H1 (cell line): Measurements from ENCODE around the gene PPP2R3B. TPM values are rescaled to one million over a fixed set of nuclear protein-coding genes. Genes with fewer than 3 reads are reported as not detected.

Experiments
- CTCF ChIA-PET: fragments of 300-600 bp; sonication (Branson Sonifier 250); formaldehyde crosslinking; loops from one replicate; lab custom pipeline; 2021; ENCODE audit not compliant: partially characterized antibody; lab: Charles Lee
- POLR2A ChIA-PET: fragments of 300-600 bp; sonication (Branson Sonifier 250); formaldehyde crosslinking; loops from one replicate; lab custom pipeline; 2021; ENCODE audit warnings: inconsistent platforms; ENCODE audit not compliant: partially characterized antibody; lab: Charles Lee
- DNase-seq, 2 experiments: peaks; one replicate each; pipeline versions ENCODE4 v3.0.0 to v3.0.0-alpha.2; 2010 to 2022; ENCODE audit warnings: low spot score in 2 of 2, low read depth in 1 of 2, mixed read lengths in 1 of 2
- FAIRE-seq: peaks from 2 replicates; lab custom pipeline; 2011; peaks lifted over from hg19 to GRCh38; lab: Jason Lieb, UNC
- H2AFZ ChIP-seq: 2 replicates; pipeline ENCODE4 v1.8.1; 2012; ENCODE audit warnings: low read length, inconsistent platforms
- H2AK5ac ChIP-seq: 2 replicates; pipeline ENCODE4 v1.6.1; 2013; ENCODE audit warnings: low read depth, low read length
- H2BK120ac ChIP-seq: replicated peaks from 2 replicates; pipeline ENCODE3; 2013; ENCODE audit warnings: low read depth, low read length, inconsistent platforms
- H2BK12ac ChIP-seq: 2 replicates; pipeline ENCODE4 v1.6.1; 2013; ENCODE audit warnings: low read depth, low read length
- H2BK15ac ChIP-seq: 2 replicates; pipeline ENCODE4 v1.6.1; 2013; ENCODE audit warnings: low read length
- H2BK20ac ChIP-seq: 2 replicates; pipeline ENCODE4 v1.6.1; 2013; ENCODE audit warnings: low read length
- H2BK5ac ChIP-seq: 2 replicates; pipeline ENCODE4 v1.6.1; 2013; ENCODE audit warnings: low read depth, low read length
- H3K14ac ChIP-seq: 2 replicates; pipeline ENCODE4 v1.6.1; 2013; ENCODE audit warnings: inconsistent platforms; ENCODE audit not compliant: insufficient read length
- H3K18ac ChIP-seq: 2 replicates; pipeline ENCODE4 v1.6.1; 2013; ENCODE audit warnings: low read length; ENCODE audit errors: extremely low read depth
- H3K23ac ChIP-seq: 2 replicates; pipeline ENCODE4 v1.6.1; 2013; ENCODE audit warnings: inconsistent platforms; ENCODE audit not compliant: insufficient read length
- H3K23me2 ChIP-seq: 2 replicates; pipeline ENCODE4 v1.6.1; 2013; ENCODE audit warnings: low read depth, low read length
- H3K27ac ChIP-seq: 2 replicates; pipeline ENCODE4 v1.6.1; 2011; ENCODE audit warnings: low read depth, low read length, inconsistent platforms
- H3K27me3 ChIP-seq, 4 experiments: replicated peaks in 1 of 4; 1 replicate in 1 of 4; 2 replicates in 3 of 4; pipeline versions ENCODE4 v1.6.1 to v1.8.1; 2011 to 2013; ENCODE audit warnings: low read length in 3 of 4, mild to moderate bottlenecking in 3 of 4, inconsistent platforms in 2 of 4, mixed read lengths in 2 of 4, moderate library complexity in 1 of 4; ENCODE audit not compliant: control insufficient read depth in 3 of 4, insufficient read depth in 3 of 4; ENCODE audit errors: extremely low read depth in 1 of 4
- H3K36me3 ChIP-seq, 4 experiments: 2 replicates each; pipeline versions ENCODE4 v1.6.1 to v1.8.1; 2011 to 2013; ENCODE audit warnings: mild to moderate bottlenecking in 4 of 4, low read length in 3 of 4, moderate library complexity in 2 of 4, control low read depth in 1 of 4, inconsistent platforms in 1 of 4; ENCODE audit not compliant: insufficient read depth in 4 of 4, control insufficient read depth in 2 of 4
- H3K4ac ChIP-seq: replicated peaks from 2 replicates; pipeline ENCODE3; 2013; ENCODE audit warnings: low read length, low read depth, mixed read lengths, inconsistent platforms; ENCODE audit not compliant: insufficient read length
- H3K4me1 ChIP-seq, 4 experiments: replicated peaks in 1 of 4; 1 replicate in 1 of 4; 2 replicates in 3 of 4; pipeline versions ENCODE4 v1.6.1 to v1.8.1; 2011 to 2013; ENCODE audit warnings: low read length in 3 of 4, inconsistent platforms in 2 of 4, mixed read lengths in 1 of 4; ENCODE audit not compliant: insufficient read depth in 4 of 4, control insufficient read depth in 3 of 4
- H3K4me2 ChIP-seq, 2 experiments: 2 replicates each; pipeline versions ENCODE4 v1.6.1 to v1.8.1; 2011 to 2013; ENCODE audit warnings: low read depth in 2 of 2, low read length in 2 of 2, control low read depth in 1 of 2, inconsistent platforms in 1 of 2, mild to moderate bottlenecking in 1 of 2; ENCODE audit not compliant: insufficient read depth in 1 of 2
- H3K4me3 ChIP-seq, 4 experiments: fragments of 200-600, 300-600 bp in 1 of 4; sonication (generic), shearing (Covaris generic), sonication (Bioruptor Twin) in 1 of 4; 2 replicates each; pipeline versions ENCODE4 v1.5.1 to v1.8.1; 2011 to 2016; ENCODE audit warnings: low read length in 4 of 4, low read depth in 3 of 4, control low read depth in 2 of 4, inconsistent platforms in 2 of 4, mild to moderate bottlenecking in 2 of 4, mixed read lengths in 1 of 4, moderate library complexity in 1 of 4; ENCODE audit not compliant: insufficient read depth in 2 of 4; ENCODE audit errors: extremely low read depth in 1 of 4
- H3K56ac ChIP-seq: replicated peaks from 2 replicates; pipeline ENCODE3; 2013; ENCODE audit warnings: low read depth, mild to moderate bottlenecking, mixed read lengths, low read length, inconsistent platforms; ENCODE audit not compliant: insufficient read length
- H3K79me1 ChIP-seq: 2 replicates; pipeline ENCODE4 v1.6.1; 2013; ENCODE audit warnings: low read depth, low read length, control low read depth
- H3K79me2 ChIP-seq, 2 experiments: 2 replicates each; pipeline versions ENCODE4 v1.6.1 to v1.8.1; 2012 to 2013; ENCODE audit warnings: low read length in 2 of 2, mild to moderate bottlenecking in 2 of 2, inconsistent platforms in 1 of 2; ENCODE audit not compliant: insufficient read depth in 2 of 2, control insufficient read depth in 1 of 2
- H3K9ac ChIP-seq, 4 experiments: replicated peaks in 1 of 4; 1 replicate in 1 of 4; 2 replicates in 3 of 4; pipeline versions ENCODE4 v1.6.1 to v1.8.1; 2011 to 2013; ENCODE audit warnings: low read depth in 3 of 4, low read length in 3 of 4, control low read depth in 2 of 4, mild to moderate bottlenecking in 2 of 4, moderate library complexity in 2 of 4, inconsistent platforms in 1 of 4; ENCODE audit errors: extremely low read depth in 1 of 4
- H3K9me3 ChIP-seq, 2 experiments: 2 replicates each; pipeline versions ENCODE4 v1.6.1 to v1.8.1; 2012 to 2013; ENCODE audit warnings: mild to moderate bottlenecking in 2 of 2, moderate library complexity in 2 of 2, control low read depth in 1 of 2, inconsistent platforms in 1 of 2, low read depth in 1 of 2, low read length in 1 of 2, mixed read lengths in 1 of 2; ENCODE audit not compliant: insufficient read depth in 2 of 2
- H4K20me1 ChIP-seq, 2 experiments: replicated peaks in 1 of 2; 2 replicates each; pipeline versions ENCODE3 to v1.8.1; 2011 to 2013; ENCODE audit warnings: inconsistent platforms in 2 of 2, low read length in 2 of 2, mild to moderate bottlenecking in 1 of 2; ENCODE audit not compliant: insufficient read depth in 2 of 2, control insufficient read depth in 1 of 2
- H4K5ac ChIP-seq: 2 replicates; pipeline ENCODE4 v1.6.1; 2013; ENCODE audit warnings: low read length, low read depth, mixed read lengths, inconsistent platforms; ENCODE audit not compliant: insufficient read length
- H4K8ac ChIP-seq: 2 replicates; pipeline ENCODE4 v1.8.0; 2013; ENCODE audit warnings: mild to moderate bottlenecking, moderate library complexity, low read length, inconsistent platforms; ENCODE audit not compliant: insufficient read depth; ENCODE audit errors: extremely low read depth
- H4K91ac ChIP-seq: replicated peaks from 2 replicates; pipeline ENCODE3; 2013; ENCODE audit warnings: low read length, mixed read lengths, inconsistent platforms; ENCODE audit not compliant: insufficient read length
- ASH2L ChIP-seq: fragments of 200-600, 300-600 bp; sonication (generic); IDR thresholded peaks from one replicate; pipeline ENCODE4 v1.7.1; 2017; ENCODE audit warnings: low read length
- CBX5 ChIP-seq: fragments of 300-800, 300-1000 bp; sonication (generic); IDR thresholded peaks from 2 replicates; pipeline ENCODE4 v1.7.1; 2016; ENCODE audit warnings: antibody characterized with exemption, low read length, low read depth
- WGBS, 2 experiments: shearing (Covaris generic) in 1 of 2; methylation state at CpG; one replicate each; pipeline versions ENCODE4 v1.1.6 to v1.1.7; 2013 to 2015; ENCODE audit warnings: low lambda C conversion rate in 2 of 2, mixed read lengths in 2 of 2, inconsistent platforms in 1 of 2, low coverage in 1 of 2, missing lambda C conversion rate in 1 of 2; ENCODE audit not compliant: insufficient replicate concordance in 2 of 2, insufficient coverage in 1 of 2, insufficient read length in 1 of 2; ENCODE audit errors: extremely low coverage in 1 of 2, missing lambda C conversion rate in 1 of 2; 5-methylcytosine and 5-hydroxymethylcytosine counted together
- polyA plus RNA-seq, 7 experiments: library from polyadenylated mRNA; depleted of rRNA in 3 of 7; stranded (reverse) in 5 of 7; unstranded in 2 of 7; fragments of >200 nt in 5 of 7; fragments of 200-250 nt in 2 of 7; gene quantifications; 1 replicate in 5 of 7; 2 replicates in 1 of 7; 4 replicates in 1 of 7; pipeline versions ENCODE4 v1.2.1 to v1.2.3, GENCODE V29; 2011 to 2013; ENCODE audit warnings: missing spikeins in 2 of 7, mixed read lengths in 2 of 7
- total RNA-seq: library from RNA; stranded (reverse); fragmentation: NEBNext Ultra II Directional; extraction: Animal tissue kit (Norgen Biotek cat#: 25700); gene quantifications from 2 replicates; pipeline ENCODE4 v1.2.1, GENCODE V29; 2021

The PPP2R3B gene
- total and polyA plus RNA-seq, 2 of the 8 experiments (the other 6 are each of a cell fraction or from before 2014, with no cell fraction given) = 47.6 to 86.7 TPM

GRCh38 chrX:353566-354535, 32.9 kb downstream of the PPP2R3B start:
- H3K4me2 ChIP-seq = no peak overlapping the region
- ChIA-PET POLR2A (no interaction called here), CTCF (no interaction called here)
- H3K27ac ChIP-seq = no peak overlapping the region
- no peak overlapping the region for H2BK15ac ChIP-seq
- WGBS, 2 experiments = 97% methylated on average over 17 of the region's 39 CpGs; no CpG with 5 or more reads in 1 of the 2 experiments
- no peak overlapping the region for H2BK12ac ChIP-seq
- H3K56ac ChIP-seq = no peak overlapping the region
- H2BK120ac ChIP-seq = no peak overlapping the region
- no peak overlapping the region for H3K14ac ChIP-seq
- H2BK5ac ChIP-seq = no peak overlapping the region
- H4K8ac ChIP-seq = peak overlapping the region; percentile 79; the same call in 1 of the 2 replicates
- no peak overlapping the region for H4K91ac ChIP-seq
- no peak overlapping the region for H4K5ac ChIP-seq
- H3K79me1 ChIP-seq = peaks cover 18% of the 10 kb centered on the region
- H2AFZ ChIP-seq = no peak overlapping the region
- no peak overlapping the region for H2BK20ac ChIP-seq
- H3K79me2 ChIP-seq = peaks cover 0 to 73% of the 10 kb centered on the region in 2 experiments; a peak in 2 of 4 replicates
- no peak overlapping the region for H3K4ac ChIP-seq
- H2AK5ac ChIP-seq = no peak overlapping the region
- peaks cover 0 to 16% (median 5%) of the 10 kb centered on the region in 4 experiments; a peak in 6 of 8 replicates for H3K36me3 ChIP-seq
- DNase-seq = no peak
- H3K27me3 ChIP-seq = no peaks in the 10 kb centered on the region
- no peak overlapping the region for H3K9ac ChIP-seq
- no peak overlapping the region for H3K18ac ChIP-seq
- H3K9me3 ChIP-seq = no peaks in the 10 kb centered on the region
- no peak for FAIRE-seq
- TF ChIP-seq ASH2L (no peak), CBX5 (no peak)
- no peaks in the 10 kb centered on the region for H3K23me2 ChIP-seq
- no peaks in the 10 kb centered on the region; a peak in 1 of 7 replicates for H3K4me1 ChIP-seq
- H4K20me1 ChIP-seq = peaks cover 10 to 22% of the 10 kb centered on the region in 2 experiments
- H3K23ac ChIP-seq = no peak overlapping the region
- no peak overlapping the region for H3K4me3 ChIP-seq
